ENCODE data around the gene PXDN. TPM values are rescaled to one million over a fixed set of nuclear protein-coding genes. Genes with fewer than 3 reads are reported as not detected.

Gene PXDN
- total and polyA plus RNA-seq, 10 of the 15 experiments (the other 5 are each of a cell fraction or from before 2014, with no cell fraction given) = 0.12 to 0.69 (median 0.23) TPM; not detected in 5

DNA sequence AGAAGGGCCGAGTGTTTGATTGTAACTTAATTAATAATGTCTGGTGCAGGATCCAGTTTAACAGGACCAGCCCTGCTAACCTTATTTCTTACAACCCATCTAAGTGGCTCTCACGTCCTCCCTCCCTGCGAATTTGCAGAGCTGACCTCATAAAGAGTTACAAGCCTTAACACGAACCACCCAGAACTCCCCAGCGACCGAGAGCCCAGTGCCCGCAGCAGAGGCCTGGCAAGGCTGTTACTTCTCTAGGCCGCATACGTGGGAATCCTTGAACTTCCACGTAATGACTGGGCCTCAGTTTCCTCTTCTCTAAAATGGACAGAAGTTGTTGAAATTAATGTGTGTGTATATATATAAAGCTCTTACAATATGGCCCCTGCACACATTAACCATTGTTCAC lies 55.5 kb downstream of the PXDN start (continued):
- TF ChIP-seq TBL1XR1 (IDR thresholded peaks at IDR 0.05; ENCODE audit: low read depth, low read length) (no peak), YY1 (IDR thresholded peaks at IDR 0.05; ENCODE audit: low read depth, low read length) (no peak)
- TF ChIP-seq, protein P1, sequence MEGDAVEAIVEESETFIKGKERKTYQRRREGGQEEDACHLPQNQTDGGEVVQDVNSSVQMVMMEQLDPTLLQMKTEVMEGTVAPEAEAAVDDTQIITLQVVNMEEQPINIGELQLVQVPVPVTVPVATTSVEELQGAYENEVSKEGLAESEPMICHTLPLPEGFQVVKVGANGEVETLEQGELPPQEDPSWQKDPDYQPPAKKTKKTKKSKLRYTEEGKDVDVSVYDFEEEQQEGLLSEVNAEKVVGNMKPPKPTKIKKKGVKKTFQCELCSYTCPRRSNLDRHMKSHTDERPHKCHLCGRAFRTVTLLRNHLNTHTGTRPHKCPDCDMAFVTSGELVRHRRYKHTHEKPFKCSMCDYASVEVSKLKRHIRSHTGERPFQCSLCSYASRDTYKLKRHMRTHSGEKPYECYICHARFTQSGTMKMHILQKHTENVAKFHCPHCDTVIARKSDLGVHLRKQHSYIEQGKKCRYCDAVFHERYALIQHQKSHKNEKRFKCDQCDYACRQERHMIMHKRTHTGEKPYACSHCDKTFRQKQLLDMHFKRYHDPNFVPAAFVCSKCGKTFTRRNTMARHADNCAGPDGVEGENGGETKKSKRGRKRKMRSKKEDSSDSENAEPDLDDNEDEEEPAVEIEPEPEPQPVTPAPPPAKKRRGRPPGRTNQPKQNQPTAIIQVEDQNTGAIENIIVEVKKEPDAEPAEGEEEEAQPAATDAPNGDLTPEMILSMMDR (IDR thresholded peaks at IDR 0.05 in 2 of 3, conservative IDR thresholded peaks at IDR 0.05 in 1 of 3; ENCODE audit: control insufficient read depth in 2 of 3, extremely low read depth in 1 of 3, insufficient read depth in 1 of 3, low read depth in 3 of 3, low read length in 3 of 3) = no peak

DNA sequence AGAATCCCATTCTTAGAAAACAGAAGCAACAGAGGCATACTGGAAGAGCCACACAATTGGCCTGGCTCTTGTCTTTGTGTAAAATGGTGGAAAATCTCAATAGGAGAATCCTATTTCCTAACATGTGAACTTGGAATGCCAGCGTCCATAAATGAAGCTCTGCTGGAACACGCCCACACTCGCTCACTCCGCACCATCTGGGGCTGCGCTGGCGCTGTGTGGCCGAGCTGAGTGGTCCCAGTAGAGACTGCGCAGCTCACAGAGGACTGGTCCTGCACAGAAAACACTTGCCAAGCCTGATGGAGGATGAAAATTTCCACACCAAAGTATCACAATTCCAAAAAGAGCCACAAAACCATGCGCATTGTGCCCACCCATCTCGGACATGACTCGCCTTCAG lies 56.2 kb downstream of the PXDN start:
- intact Hi-C loops (cut with micrococcal nuclease; ENCODE audit: unreplicated experiment) (no loop called here), in situ Hi-C loops (cut with MboI) (no loop called here)
- CTCF ChIA-PET = no interaction called here
- SMC1A ChIA-PET (ENCODE audit: uncharacterized antibody, unreplicated experiment) = no interaction called here
- Histone ChIP-seq H4K20me1 (ENCODE audit: control insufficient read depth, insufficient read depth) (no peaks in the 10 kb centered on the region), H3K36me3 (ENCODE audit: control insufficient read depth in 2 of 2, insufficient read depth in 2 of 2, low read length in 1 of 2) (no peaks in the 10 kb centered on the region), H3K27ac (ENCODE audit: control insufficient read depth, insufficient read depth) (no peak overlapping the region), H3K4me1 (ENCODE audit: control insufficient read depth, insufficient read depth, low read length) (no peaks in the 10 kb centered on the region), H3K27me3 (replicated peaks in 1 of 2; ENCODE audit: control insufficient read depth in 2 of 2, insufficient read depth in 2 of 2, low read length in 1 of 2) (no peaks in the 10 kb centered on the region), H3K9ac (ENCODE audit: control insufficient read depth, insufficient read depth, low read length) (no peak overlapping the region), H3K4me2 (ENCODE audit: control insufficient read depth, insufficient read depth) (no peak overlapping the region), H2AFZ (ENCODE audit: control insufficient read depth, low read depth, low read length) (no peak overlapping the region), H3K9me3 (replicated peaks; ENCODE audit: control insufficient read depth, insufficient read depth, low read length) (no peaks in the 10 kb centered on the region), H3K4me3 (no peak overlapping the region), H3K79me2 (ENCODE audit: control insufficient read depth, insufficient read depth, low read length) (no peaks in the 10 kb centered on the region)
- POLR2A ChIA-PET = no interaction called here
- BruUV-seq (replicated peaks) = no TSS peak
- ATAC-seq (no peak), DNase-seq (ENCODE audit: low read depth, low spot score) (no peak), FAIRE-seq (no peak)
- RAD21 ChIA-PET (ENCODE audit: unreplicated experiment) = no interaction called here
- no peak for TF ChIP-seq WRNIP1 (IDR thresholded peaks at IDR 0.05; ENCODE audit: borderline replicate concordance, low read depth, low read length)
- no peak for TF ChIP-seq JUNB (IDR thresholded peaks at IDR 0.05)
- TF ChIP-seq SIX5 (IDR thresholded peaks at IDR 0.05; ENCODE audit: low read depth, low read length, severe bottlenecking) = no peak
- TF ChIP-seq BMI1 (IDR thresholded peaks at IDR 0.05; ENCODE audit: borderline replicate concordance) = no peak
- TF ChIP-seq MYB (IDR thresholded peaks at IDR 0.05; ENCODE audit: borderline replicate concordance, low read depth, low read length) = no peak
- TF ChIP-seq, protein P2, sequence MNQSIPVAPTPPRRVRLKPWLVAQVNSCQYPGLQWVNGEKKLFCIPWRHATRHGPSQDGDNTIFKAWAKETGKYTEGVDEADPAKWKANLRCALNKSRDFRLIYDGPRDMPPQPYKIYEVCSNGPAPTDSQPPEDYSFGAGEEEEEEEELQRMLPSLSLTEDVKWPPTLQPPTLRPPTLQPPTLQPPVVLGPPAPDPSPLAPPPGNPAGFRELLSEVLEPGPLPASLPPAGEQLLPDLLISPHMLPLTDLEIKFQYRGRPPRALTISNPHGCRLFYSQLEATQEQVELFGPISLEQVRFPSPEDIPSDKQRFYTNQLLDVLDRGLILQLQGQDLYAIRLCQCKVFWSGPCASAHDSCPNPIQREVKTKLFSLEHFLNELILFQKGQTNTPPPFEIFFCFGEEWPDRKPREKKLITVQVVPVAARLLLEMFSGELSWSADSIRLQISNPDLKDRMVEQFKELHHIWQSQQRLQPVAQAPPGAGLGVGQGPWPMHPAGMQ (IDR thresholded peaks at IDR 0.05; ENCODE audit: borderline replicate concordance) = no peak
- no peak for TF ChIP-seq NR2C2 (IDR thresholded peaks at IDR 0.05; ENCODE audit: borderline replicate concordance, control insufficient read depth, insufficient read length, low read depth)
- 59% methylated on average over 11 of the region's 11 CpGs for WGBS (ENCODE audit: insufficient coverage, insufficient replicate concordance, low lambda C conversion rate, missing lambda C conversion rate)

All from GM12878 (cell line).